K562 (cell line): ENCODE measurements around the gene CUTA. TPM values are rescaled to one million over a fixed set of nuclear protein-coding genes. Genes with fewer than 3 reads are reported as not detected.

Source experiments
- BRF1 ChIP-seq: IDR thresholded peaks from 3 replicates; pipeline ENCODE4 v1.6.1; 2011; ENCODE audit warnings: borderline replicate concordance, mild to moderate bottlenecking; ENCODE audit not compliant: insufficient read length; ENCODE audit errors: extremely low read depth
- CEBPG ChIP-seq, 3 experiments: fragments of 200-800 bp in 1 of 3; sonication (Bioruptor generic) in 1 of 3; sonication (generic) in 1 of 3; formaldehyde crosslinking in 1 of 3; IDR thresholded peaks in 2 of 3; conservative IDR thresholded peaks in 1 of 3; 2 replicates each; pipeline versions ENCODE4 v1.6.1 to v1.8.0; 2016 to 2022; ENCODE audit warnings: missing compliant biosample characterization in 2 of 3, missing genetic modification characterization in 2 of 3, mild to moderate bottlenecking in 1 of 3, missing genetic modification reagents in 1 of 3
- ELF2 ChIP-seq: fragments of 250-450 bp; sonication (Bioruptor Pico); IDR thresholded peaks from 2 replicates; pipeline ENCODE4 v1.5.0; 2021; ENCODE audit warnings: mild to moderate bottlenecking
- JUND ChIP-seq, 2 experiments: IDR thresholded peaks; 2 replicates in 1 of 2; 3 replicates in 1 of 2; pipeline ENCODE4 v1.6.1; 2011; ENCODE audit warnings: borderline replicate concordance in 2 of 2, low read depth in 2 of 2, low read length in 2 of 2, improper control_type of control experiment in 1 of 2, missing biosample characterization in 1 of 2, missing genetic modification characterization in 1 of 2, missing genetic modification reagents in 1 of 2
- MAZ ChIP-seq, 2 experiments: fragments of 450-650 bp in 1 of 2; sonication (generic) in 1 of 2; formaldehyde crosslinking; IDR thresholded peaks in 1 of 2; conservative IDR thresholded peaks in 1 of 2; 2 replicates each; pipeline versions ENCODE4 v1.4.0 to v1.5.0; 2020; ENCODE audit warnings: mild to moderate bottlenecking in 1 of 2, missing genetic modification reagents in 1 of 2
- MBD2 ChIP-seq: sonication (generic); IDR thresholded peaks from 2 replicates; pipeline ENCODE4 v1.6.1; 2016; ENCODE audit warnings: low read depth, borderline replicate concordance
- NFIC ChIP-seq: fragments of 450-650 bp; IDR thresholded peaks from 2 replicates; pipeline ENCODE4 v1.6.1; 2017; ENCODE audit warnings: mild to moderate bottlenecking, inconsistent platforms
- POLR2AphosphoS5 ChIP-seq: IDR thresholded peaks from 2 replicates; pipeline ENCODE4 v1.6.1; 2011; ENCODE audit warnings: mild to moderate bottlenecking, low read depth, low read length, moderate library complexity; ENCODE audit not compliant: control insufficient read depth, insufficient read depth
- RAD21 ChIP-seq, 2 experiments: fragments of 250-450 bp in 1 of 2; fragments of 450-650 bp in 1 of 2; sonication (Bioruptor Pico) in 1 of 2; formaldehyde crosslinking in 1 of 2; IDR thresholded peaks in 1 of 2; conservative IDR thresholded peaks in 1 of 2; 2 replicates each; pipeline versions ENCODE4 v1.4.0 to v1.8.0; 2020 to 2022; ENCODE audit warnings: mild to moderate bottlenecking in 2 of 2, moderate library complexity in 1 of 2
- SMARCB1 ChIP-seq: IDR thresholded peaks from 2 replicates; pipeline ENCODE4 v1.6.1; 2011; ENCODE audit warnings: improper control_type of control experiment, low read depth; ENCODE audit not compliant: insufficient read length
- WHSC1 ChIP-seq: IDR thresholded peaks from one replicate; pipeline ENCODE4 v1.6.1; 2012; ENCODE audit warnings: low read length, control low read depth, inconsistent platforms
- ZBTB17 ChIP-seq: fragments of 450-650 bp; formaldehyde crosslinking; IDR thresholded peaks from 2 replicates; pipeline ENCODE4 v1.4.0; 2020; ENCODE audit warnings: mild to moderate bottlenecking
- ZNF274 ChIP-seq: IDR thresholded peaks from 2 replicates; pipeline ENCODE4 v1.6.1; 2011; ENCODE audit warnings: low read depth, mild to moderate bottlenecking, low read length, moderate library complexity, borderline replicate concordance
- ZNF764 ChIP-seq: fragments of 250-450 bp; sonication (Bioruptor Pico); IDR thresholded peaks from 2 replicates; pipeline ENCODE4 v1.4.0; 2020; ENCODE audit warnings: low read depth, mild to moderate bottlenecking, moderate library complexity
- polyA plus RNA-seq, 8 experiments: library from polyadenylated mRNA; depleted of rRNA in 4 of 8; stranded (reverse) in 5 of 8; unstranded in 3 of 8; fragments of >200 nt; fragmentation: Nextera tagmentation in 2 of 8; fragmentation: Illumina TruSeq in 1 of 8; extraction: Ambion mirVana in 2 of 8; extraction: Trizol in 1 of 8; gene quantifications; 2 replicates each; pipeline versions ENCODE4 v1.2.1 to v1.2.3, GENCODE V29; 2011 to 2014; ENCODE audit warnings: inconsistent platforms in 1 of 8, missing spikeins in 1 of 8
- total RNA-seq, 7 experiments: library from RNA; depleted of rRNA in 6 of 7; stranded (reverse); fragments of >200 nt in 6 of 7; fragmentation: Illumina TruSeq in 2 of 7; extraction: Trizol in 2 of 7; gene quantifications; 2 replicates each; pipeline versions ENCODE4 v1.2.1 to v1.2.3, GENCODE V29; 2011 to 2021; ENCODE audit warnings: low replicate concordance in 1 of 7
- TF ChIP-seq, protein P1 (sequence below), 2 experiments: IDR thresholded peaks; 2 replicates each; pipeline ENCODE4 v1.6.1; 2012; ENCODE audit warnings: improper control_type of control experiment in 2 of 2, low read depth in 2 of 2, low read length in 2 of 2, borderline replicate concordance in 1 of 2
- TF ChIP-seq, protein P2 (sequence below): sonication (generic); formaldehyde crosslinking; IDR thresholded peaks from 2 replicates; pipeline ENCODE4 v1.8.0; 2022; ENCODE audit warnings: mild to moderate bottlenecking, missing genetic modification reagents
- TF ChIP-seq, protein P3 (sequence below): sonication (generic); formaldehyde crosslinking; IDR thresholded peaks from 2 replicates; pipeline ENCODE4 v1.8.0; 2022; ENCODE audit warnings: missing genetic modification reagents, mild to moderate bottlenecking, borderline replicate concordance
- TF ChIP-seq, protein P4 (sequence below): sonication (generic); formaldehyde crosslinking; IDR thresholded peaks from 2 replicates; pipeline ENCODE4 v1.8.0; 2023; ENCODE audit warnings: mild to moderate bottlenecking, missing genetic modification reagents

CUTA gene
- total and polyA plus RNA-seq, 9 of the 15 experiments (the other 6 are each of a cell fraction or from before 2014, with no cell fraction given) = 166 to 682 (median 310) TPM

DNA sequence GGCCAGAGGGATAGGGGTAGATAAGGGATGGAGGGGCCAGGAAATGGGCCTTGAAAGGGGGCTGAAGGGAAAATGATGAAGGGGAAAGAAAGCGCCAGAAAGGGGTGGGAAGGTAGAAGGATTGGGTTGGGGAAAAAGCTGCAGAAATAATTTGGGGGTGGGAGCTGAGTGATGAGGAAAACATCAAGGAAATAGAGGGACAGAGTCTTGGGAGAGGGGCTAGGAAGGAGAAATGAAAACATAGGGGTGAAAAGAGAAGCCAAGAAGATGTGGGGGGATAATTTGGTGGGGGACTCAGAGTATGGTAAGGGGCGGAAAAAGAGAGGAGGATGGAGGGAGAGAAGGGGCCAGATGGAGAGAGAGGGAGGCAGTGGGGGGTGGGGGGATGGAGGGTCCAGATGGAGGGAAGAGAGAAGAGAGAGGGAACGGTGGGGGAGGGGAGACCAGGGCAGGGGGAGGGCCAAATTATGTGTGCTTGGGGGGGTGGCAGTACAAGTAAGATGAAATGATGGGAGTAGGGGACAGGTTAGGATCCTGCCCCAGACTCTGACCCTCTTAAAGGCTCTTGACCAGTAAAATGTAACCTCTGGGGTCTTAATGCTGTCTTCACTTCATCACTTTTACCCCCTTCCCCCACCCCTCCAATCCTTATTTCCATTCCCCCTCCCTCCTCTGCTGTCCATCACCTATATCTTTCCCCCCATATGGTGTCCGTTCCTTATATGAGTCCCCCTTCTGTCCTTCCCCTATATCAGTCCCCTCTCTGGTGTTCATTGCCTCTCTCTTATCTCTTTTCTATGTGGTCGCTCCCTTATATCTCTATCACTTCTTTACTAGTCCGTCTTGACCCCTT, 2.8 kb upstream of the CUTA start (continued):
- TF ChIP-seq, protein P1, sequence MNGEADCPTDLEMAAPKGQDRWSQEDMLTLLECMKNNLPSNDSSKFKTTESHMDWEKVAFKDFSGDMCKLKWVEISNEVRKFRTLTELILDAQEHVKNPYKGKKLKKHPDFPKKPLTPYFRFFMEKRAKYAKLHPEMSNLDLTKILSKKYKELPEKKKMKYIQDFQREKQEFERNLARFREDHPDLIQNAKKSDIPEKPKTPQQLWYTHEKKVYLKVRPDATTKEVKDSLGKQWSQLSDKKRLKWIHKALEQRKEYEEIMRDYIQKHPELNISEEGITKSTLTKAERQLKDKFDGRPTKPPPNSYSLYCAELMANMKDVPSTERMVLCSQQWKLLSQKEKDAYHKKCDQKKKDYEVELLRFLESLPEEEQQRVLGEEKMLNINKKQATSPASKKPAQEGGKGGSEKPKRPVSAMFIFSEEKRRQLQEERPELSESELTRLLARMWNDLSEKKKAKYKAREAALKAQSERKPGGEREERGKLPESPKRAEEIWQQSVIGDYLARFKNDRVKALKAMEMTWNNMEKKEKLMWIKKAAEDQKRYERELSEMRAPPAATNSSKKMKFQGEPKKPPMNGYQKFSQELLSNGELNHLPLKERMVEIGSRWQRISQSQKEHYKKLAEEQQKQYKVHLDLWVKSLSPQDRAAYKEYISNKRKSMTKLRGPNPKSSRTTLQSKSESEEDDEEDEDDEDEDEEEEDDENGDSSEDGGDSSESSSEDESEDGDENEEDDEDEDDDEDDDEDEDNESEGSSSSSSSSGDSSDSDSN (IDR thresholded peaks at IDR 0.05; ENCODE audit: borderline replicate concordance in 1 of 2, low read depth in 2 of 2, low read length in 2 of 2) = peak in 1 of 2 experiments; percentile 69; a peak in 1 of 4 replicates
- TF ChIP-seq ELF2 (CRISPR knock-in tag) = no peak
- TF ChIP-seq ZNF274 = no peak
- TF ChIP-seq, protein P2, sequence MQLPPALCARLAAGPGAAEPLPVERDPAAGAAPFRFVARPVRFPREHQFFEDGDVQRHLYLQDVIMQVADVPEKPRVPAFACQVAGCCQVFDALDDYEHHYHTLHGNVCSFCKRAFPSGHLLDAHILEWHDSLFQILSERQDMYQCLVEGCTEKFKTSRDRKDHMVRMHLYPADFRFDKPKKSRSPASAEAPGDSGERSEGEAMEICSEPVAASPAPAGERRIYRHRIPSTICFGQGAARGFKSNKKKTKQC (CRISPR knock-in tag) = no peak
- no peak; the same call in 1 of the 2 replicates for TF ChIP-seq MBD2
- no peak for TF ChIP-seq CEBPG (CRISPR knock-in tag; IDR thresholded peaks at IDR 0.05)
- no peak for TF ChIP-seq CEBPG (tag; conservative IDR thresholded peaks at IDR 0.05 in 1 of 2, IDR thresholded peaks at IDR 0.05 in 1 of 2)
- no peak for TF ChIP-seq BRF1
- TF ChIP-seq ZNF764 (CRISPR knock-in tag) = no peak
- TF ChIP-seq ZBTB17 (CRISPR knock-in tag) = no peak
- peak; percentile 49; the same call in 1 of the 2 replicates for TF ChIP-seq JUND (IDR thresholded peaks at IDR 0.05; ENCODE audit: borderline replicate concordance, low read depth, low read length)
- 0 out of 3 replicates have a peak, but pooled peaks have one; percentile 26 for TF ChIP-seq JUND (tag; IDR thresholded peaks at IDR 0.05; ENCODE audit: borderline replicate concordance, low read depth, low read length)
- no peak for TF ChIP-seq SMARCB1
- TF ChIP-seq WHSC1 = no peak
- no peak for TF ChIP-seq RAD21 (CRISPR knock-in tag; conservative IDR thresholded peaks at IDR 0.05 in 1 of 2, IDR thresholded peaks at IDR 0.05 in 1 of 2)
- peak in 1 of 2 experiments; percentile 52; a peak in 1 of 4 replicates for TF ChIP-seq MAZ (CRISPR knock-in tag; conservative IDR thresholded peaks at IDR 0.05 in 1 of 2, IDR thresholded peaks at IDR 0.05 in 1 of 2)
- TF ChIP-seq, protein P3, sequence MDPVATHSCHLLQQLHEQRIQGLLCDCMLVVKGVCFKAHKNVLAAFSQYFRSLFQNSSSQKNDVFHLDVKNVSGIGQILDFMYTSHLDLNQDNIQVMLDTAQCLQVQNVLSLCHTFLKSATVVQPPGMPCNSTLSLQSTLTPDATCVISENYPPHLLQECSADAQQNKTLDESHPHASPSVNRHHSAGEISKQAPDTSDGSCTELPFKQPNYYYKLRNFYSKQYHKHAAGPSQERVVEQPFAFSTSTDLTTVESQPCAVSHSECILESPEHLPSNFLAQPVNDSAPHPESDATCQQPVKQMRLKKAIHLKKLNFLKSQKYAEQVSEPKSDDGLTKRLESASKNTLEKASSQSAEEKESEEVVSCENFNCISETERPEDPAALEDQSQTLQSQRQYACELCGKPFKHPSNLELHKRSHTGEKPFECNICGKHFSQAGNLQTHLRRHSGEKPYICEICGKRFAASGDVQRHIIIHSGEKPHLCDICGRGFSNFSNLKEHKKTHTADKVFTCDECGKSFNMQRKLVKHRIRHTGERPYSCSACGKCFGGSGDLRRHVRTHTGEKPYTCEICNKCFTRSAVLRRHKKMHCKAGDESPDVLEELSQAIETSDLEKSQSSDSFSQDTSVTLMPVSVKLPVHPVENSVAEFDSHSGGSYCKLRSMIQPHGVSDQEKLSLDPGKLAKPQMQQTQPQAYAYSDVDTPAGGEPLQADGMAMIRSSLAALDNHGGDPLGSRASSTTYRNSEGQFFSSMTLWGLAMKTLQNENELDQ (CRISPR knock-in tag) = no peak
- peak; percentile 49; the same call in 1 of the 2 replicates for TF ChIP-seq NFIC
- TF ChIP-seq POLR2AphosphoS5 = no peak
- TF ChIP-seq, protein P4, sequence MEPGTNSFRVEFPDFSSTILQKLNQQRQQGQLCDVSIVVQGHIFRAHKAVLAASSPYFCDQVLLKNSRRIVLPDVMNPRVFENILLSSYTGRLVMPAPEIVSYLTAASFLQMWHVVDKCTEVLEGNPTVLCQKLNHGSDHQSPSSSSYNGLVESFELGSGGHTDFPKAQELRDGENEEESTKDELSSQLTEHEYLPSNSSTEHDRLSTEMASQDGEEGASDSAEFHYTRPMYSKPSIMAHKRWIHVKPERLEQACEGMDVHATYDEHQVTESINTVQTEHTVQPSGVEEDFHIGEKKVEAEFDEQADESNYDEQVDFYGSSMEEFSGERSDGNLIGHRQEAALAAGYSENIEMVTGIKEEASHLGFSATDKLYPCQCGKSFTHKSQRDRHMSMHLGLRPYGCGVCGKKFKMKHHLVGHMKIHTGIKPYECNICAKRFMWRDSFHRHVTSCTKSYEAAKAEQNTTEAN = no peak
